NCI-H1436 (cell line): ENCODE measurements around the gene PHLDA2.

ENCODE experiments used
- DNase-seq: peaks from one replicate; lab custom pipeline; 2025; lab: John Stamatoyannopoulos, UW

The PHLDA2 gene

GRCh38 chr11:2929950-2930703 is 907 bp upstream of the PHLDA2 start:
- DNase-seq: no peak

GRCh38 chr11:2929531-2929949 is 320 bp upstream of the PHLDA2 start:
- DNase-seq: no peak

GRCh38 chr11:2927851-2928604 is 1.2 kb downstream of the PHLDA2 start:
- DNase-seq: no peak

GRCh38 chr11:2927121-2927800 is 2.0 kb downstream of the PHLDA2 start:
- DNase-seq: no peak

- no peak for DNase-seq
Observed at GRCh38 chr11:2926611-2927051, 2.6 kb downstream of the PHLDA2 start.

- no peak for DNase-seq
Observed at GRCh38 chr11:2924821-2925675, 4.2 kb downstream of the PHLDA2 start.

GRCh38 chr11:2924381-2924780 is 4.8 kb downstream of the PHLDA2 start:
- no peak for DNase-seq

- no peak for DNase-seq
Observed at GRCh38 chr11:2923446-2924375, 5.5 kb downstream of the PHLDA2 start.

GRCh38 chr11:2922655-2923054 is 6.6 kb downstream of the PHLDA2 start:
- no peak for DNase-seq

- DNase-seq: no peak
Observed at GRCh38 chr11:2921742-2922493, 7.3 kb downstream of the PHLDA2 start.

- DNase-seq: no peak
Observed at GRCh38 chr11:2921261-2921660, 8.0 kb downstream of the PHLDA2 start.

GRCh38 chr11:2920343-2920742 is 8.9 kb downstream of the PHLDA2 start:
- no peak for DNase-seq

- no peak for DNase-seq
Observed at GRCh38 chr11:2919837-2920236, 9.4 kb downstream of the PHLDA2 start.

- DNase-seq: no peak
Observed at GRCh38 chr11:2919188-2919587, 10.0 kb downstream of the PHLDA2 start.

GRCh38 chr11:2917842-2918490 is 11.3 kb downstream of the PHLDA2 start:
- DNase-seq: no peak

GRCh38 chr11:2916892-2917645 is 12.2 kb downstream of the PHLDA2 start:
- no peak for DNase-seq

- no peak for DNase-seq
Observed at GRCh38 chr11:2916114-2916891, 12.9 kb downstream of the PHLDA2 start.

- no peak for DNase-seq
Observed at GRCh38 chr11:2915473-2915872, 13.7 kb downstream of the PHLDA2 start.
